ENCODE measurements around the gene RNF103.
A peak's percentile ranks its signal among the peaks of the same experiment; 100 is the strongest.

Gene RNF103

GRCh38 chr2:86563650-86564061 is 60.0 kb downstream of the RNF103 start (continued):
- no peak for TF ChIP-seq REST (tag by site-specific recombination; IDR thresholded peaks at IDR 0.05)
- TF ChIP-seq ZNF416 (tag by site-specific recombination; IDR thresholded peaks at IDR 0.05), result 0 out of 2 replicates have a peak, but pooled peaks have one; percentile 9
- TF ChIP-seq ZNF692 (tag by site-specific recombination; IDR thresholded peaks at IDR 0.05), result 0 out of 2 replicates have a peak, but pooled peaks have one; percentile 14
- TF ChIP-seq ZNF266 (tag by site-specific recombination; IDR thresholded peaks at IDR 0.05; ENCODE audit: low read depth), result no peak
- no peak for TF ChIP-seq ZBTB49 (tag by site-specific recombination; IDR thresholded peaks at IDR 0.05; ENCODE audit: low read depth)
- no peak for TF ChIP-seq ZNF202 (tag by site-specific recombination; IDR thresholded peaks at IDR 0.05; ENCODE audit: borderline replicate concordance)
- no peak for TF ChIP-seq ZNF843 (tag by site-specific recombination; IDR thresholded peaks at IDR 0.05)
- TF ChIP-seq ZNF214 (tag by site-specific recombination; IDR thresholded peaks at IDR 0.05; ENCODE audit: borderline replicate concordance), result no peak
- TF ChIP-seq ZNF518A (tag by site-specific recombination; conservative IDR thresholded peaks at IDR 0.05; ENCODE audit: low read depth), result peak; percentile 65; the same call in 1 of the 2 replicates
- no peak for TF ChIP-seq ZNF354C (tag by site-specific recombination; IDR thresholded peaks at IDR 0.05; ENCODE audit: borderline replicate concordance, low read depth)
- no peak for TF ChIP-seq ZNF292 (tag by site-specific recombination; IDR thresholded peaks at IDR 0.05; ENCODE audit: borderline replicate concordance, low read depth)
- no peak for TF ChIP-seq ZNF362 (tag by site-specific recombination; IDR thresholded peaks at IDR 0.05)
- TF ChIP-seq ZNF658 (tag by site-specific recombination; IDR thresholded peaks at IDR 0.05), result no peak
- no peak for TF ChIP-seq SCRT1 (tag by site-specific recombination; IDR thresholded peaks at IDR 0.05; ENCODE audit: borderline replicate concordance)
- TF ChIP-seq ZNF311 (tag by site-specific recombination; IDR thresholded peaks at IDR 0.05; ENCODE audit: borderline replicate concordance), result no peak
- TF ChIP-seq ZNF146 (tag by site-specific recombination; IDR thresholded peaks at IDR 0.05), result no peak
- no peak for TF ChIP-seq ZBTB8A (tag by site-specific recombination; IDR thresholded peaks at IDR 0.05)
- no peak for TF ChIP-seq ZBTB21 (tag by site-specific recombination; IDR thresholded peaks at IDR 0.05)
- TF ChIP-seq HOXC10 (CRISPR knock-in tag; IDR thresholded peaks at IDR 0.05), result no peak
- no peak for TF ChIP-seq ZNF624 (tag by site-specific recombination; IDR thresholded peaks at IDR 0.05)
- no peak for TF ChIP-seq ZNF585B (tag by site-specific recombination; IDR thresholded peaks at IDR 0.05)
- no peak for TF ChIP-seq TRIM28 (IDR thresholded peaks at IDR 0.05; ENCODE audit: borderline replicate concordance, low read length)
- no peak for TF ChIP-seq ZNF391 (tag by site-specific recombination; IDR thresholded peaks at IDR 0.05; ENCODE audit: borderline replicate concordance, low read depth)
- TF ChIP-seq ZBTB1 (tag by site-specific recombination; IDR thresholded peaks at IDR 0.05), result no peak
- no peak for TF ChIP-seq ZNF792 (tag by site-specific recombination; IDR thresholded peaks at IDR 0.05)
- no peak for TF ChIP-seq KLF17 (tag by site-specific recombination; IDR thresholded peaks at IDR 0.05)

All from HEK293 (cell line).